ENCODE results near the gene MGLL.

The MGLL gene

DNA sequence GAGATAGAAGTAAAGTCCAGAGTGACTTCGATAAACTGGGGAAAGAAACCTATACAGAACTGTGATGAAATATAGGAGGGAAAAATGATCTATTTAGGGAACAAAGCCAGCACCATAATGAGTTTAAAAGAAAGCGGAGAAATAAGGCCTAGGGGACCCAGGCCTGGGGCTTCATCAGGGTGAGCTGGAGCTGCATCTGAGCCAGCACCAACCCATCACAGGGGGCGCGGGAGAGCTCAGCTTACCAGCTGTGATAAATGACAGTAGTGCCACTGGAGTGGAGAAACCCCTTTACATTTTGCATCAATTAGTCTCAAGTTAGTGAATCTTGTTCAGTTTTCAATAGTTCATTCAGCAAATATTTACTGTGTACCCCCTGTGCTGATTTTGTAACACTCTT, 172.1 kb downstream of the MGLL start:
- no peak overlapping the region for H2AFZ ChIP-seq (ENCODE audit: insufficient read depth, low read length, poor library complexity)
- no peak for DNase-seq
- H3K36me3 ChIP-seq (ENCODE audit: control insufficient read depth in 1 of 2, insufficient read depth in 2 of 2, low read length in 2 of 2): no peaks in the 10 kb centered on the region
- H3K27me3 ChIP-seq (ENCODE audit: insufficient read depth, low read length): no peaks in the 10 kb centered on the region
- H3K27ac ChIP-seq (ENCODE audit: low read depth, low read length): no peak overlapping the region
- no peak overlapping the region for H3K4me3 ChIP-seq (ENCODE audit: low read depth, low read length)
- H2BK12ac ChIP-seq (ENCODE audit: low read length): no peak overlapping the region
- no peaks in the 10 kb centered on the region for H3K79me1 ChIP-seq (ENCODE audit: low read length)
- H3K14ac ChIP-seq (ENCODE audit: low read length): no peak overlapping the region
- H3K9ac ChIP-seq (ENCODE audit: low read length): no peak overlapping the region
- no peak overlapping the region for H3K18ac ChIP-seq (ENCODE audit: low read length)
- H2BK5ac ChIP-seq (ENCODE audit: low read depth, low read length, poor library complexity): no peak overlapping the region
- no peak overlapping the region for H2BK120ac ChIP-seq (ENCODE audit: insufficient read depth, low read length, poor library complexity)
- no peaks in the 10 kb centered on the region for H3K4me1 ChIP-seq (ENCODE audit: control insufficient read depth in 1 of 2, insufficient read depth in 2 of 2, low read length in 2 of 2)
- no CpG with 5 or more reads among the region's 4 CpGs for WGBS (ENCODE audit: extremely low coverage, insufficient coverage, insufficient read length)
- no peaks in the 10 kb centered on the region for H3K9me3 ChIP-seq (ENCODE audit: insufficient read depth, low read depth, low read length)
- no peak overlapping the region for H4K91ac ChIP-seq (ENCODE audit: low read depth, low read length)
- H2AK5ac ChIP-seq (ENCODE audit: low read length): no peak overlapping the region
- H3K4ac ChIP-seq (ENCODE audit: low read depth, low read length): no peak overlapping the region
- no peaks in the 10 kb centered on the region for H3K79me2 ChIP-seq (ENCODE audit: control insufficient read depth, insufficient read depth, low read length, poor library complexity)
- no peak overlapping the region for H3K4me2 ChIP-seq (ENCODE audit: low read length)
- H4K12ac ChIP-seq (ENCODE audit: low read depth, low read length): no peak overlapping the region
- H4K8ac ChIP-seq (ENCODE audit: low read depth, low read length): no peak overlapping the region
- H3K23ac ChIP-seq (ENCODE audit: low read length): no peak overlapping the region

DNA sequence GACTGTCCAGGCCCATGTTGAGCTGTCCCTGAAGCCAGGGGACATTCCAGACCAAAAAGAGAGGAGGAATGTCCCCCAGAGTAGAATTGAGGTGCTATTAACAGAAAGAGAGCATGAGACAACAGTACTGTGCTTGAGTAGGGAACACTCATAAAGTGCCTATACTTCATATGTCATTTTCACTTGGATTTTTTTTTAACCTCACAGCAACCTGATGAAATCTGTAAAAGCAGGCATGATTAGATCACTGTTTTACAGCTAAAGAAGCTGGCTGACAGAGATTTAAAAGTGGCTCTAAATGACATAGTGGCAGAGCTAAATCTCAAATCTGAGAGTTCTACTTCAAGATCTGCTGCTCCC, 174.5 kb downstream of the MGLL start:
- no peaks in the 10 kb centered on the region for H3K9me3 ChIP-seq (ENCODE audit: insufficient read depth, low read depth, low read length)
- no peaks in the 10 kb centered on the region for H3K79me2 ChIP-seq (ENCODE audit: control insufficient read depth, insufficient read depth, low read length, poor library complexity)
- no peak overlapping the region for H3K9ac ChIP-seq (ENCODE audit: low read length)
- H2BK5ac ChIP-seq (ENCODE audit: low read depth, low read length, poor library complexity): no peak overlapping the region
- no peak overlapping the region for H4K12ac ChIP-seq (ENCODE audit: low read depth, low read length)
- no peak overlapping the region for H3K23ac ChIP-seq (ENCODE audit: low read length)
- H3K4me3 ChIP-seq (ENCODE audit: low read depth, low read length): no peak overlapping the region
- H4K91ac ChIP-seq (ENCODE audit: low read depth, low read length): no peak overlapping the region
- no peaks in the 10 kb centered on the region for H3K36me3 ChIP-seq (ENCODE audit: control insufficient read depth in 1 of 2, insufficient read depth in 2 of 2, low read length in 2 of 2)
- H3K27ac ChIP-seq (ENCODE audit: low read depth, low read length): no peak overlapping the region
- no peak overlapping the region for H3K4me2 ChIP-seq (ENCODE audit: low read length)
- H3K14ac ChIP-seq (ENCODE audit: low read length): no peak overlapping the region
- H3K4ac ChIP-seq (ENCODE audit: low read depth, low read length): no peak overlapping the region
- no peak overlapping the region for H2BK120ac ChIP-seq (ENCODE audit: insufficient read depth, low read length, poor library complexity)
- no peak for DNase-seq
- H3K18ac ChIP-seq (ENCODE audit: low read length): no peak overlapping the region
- H3K4me1 ChIP-seq (ENCODE audit: control insufficient read depth in 1 of 2, insufficient read depth in 2 of 2, low read length in 2 of 2): no peaks in the 10 kb centered on the region
- no peak overlapping the region for H2AK5ac ChIP-seq (ENCODE audit: low read length)
- H2BK12ac ChIP-seq (ENCODE audit: low read length): no peak overlapping the region
- no peaks in the 10 kb centered on the region for H3K79me1 ChIP-seq (ENCODE audit: low read length)
- H3K27me3 ChIP-seq (ENCODE audit: insufficient read depth, low read length): no peaks in the 10 kb centered on the region
- H4K8ac ChIP-seq (ENCODE audit: low read depth, low read length): no peak overlapping the region
- H2AFZ ChIP-seq (ENCODE audit: insufficient read depth, low read length, poor library complexity): no peak overlapping the region

DNA sequence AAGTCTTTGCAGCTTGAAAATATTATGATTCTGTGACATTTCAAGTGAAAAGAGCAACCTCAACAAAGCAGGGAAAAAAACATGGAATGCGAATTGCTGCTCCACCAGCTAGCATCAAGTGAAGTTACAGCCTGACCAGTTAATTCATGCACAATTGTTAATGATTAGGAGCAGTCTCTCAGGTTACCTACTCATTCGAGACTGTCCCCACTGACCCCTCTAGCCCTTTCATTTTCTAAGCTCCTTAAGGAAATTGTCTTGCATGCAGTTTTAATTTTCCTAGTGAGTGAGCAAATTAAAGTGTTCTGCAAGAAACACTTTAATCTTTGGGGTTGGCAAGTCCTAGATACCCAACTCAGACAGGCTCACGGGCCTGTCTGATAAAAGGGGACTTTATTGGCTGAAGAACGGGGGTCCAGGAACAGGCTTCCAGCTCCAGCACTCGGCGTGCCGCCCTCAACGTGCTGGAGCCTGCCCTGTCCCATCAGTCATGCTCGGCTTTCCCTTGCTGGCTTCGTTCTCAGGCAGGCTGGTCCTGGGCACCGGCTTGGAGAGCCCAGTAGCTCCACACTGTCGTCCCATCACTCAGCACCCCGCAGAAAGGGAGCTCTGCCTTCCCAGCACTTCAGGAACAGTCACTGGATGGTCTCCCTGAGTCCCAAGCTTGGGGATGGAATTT, 175.0 kb downstream of the MGLL start:
- no peak overlapping the region for H3K4me2 ChIP-seq (ENCODE audit: low read length)
- H2AK5ac ChIP-seq (ENCODE audit: low read length): peak overlapping the region; percentile 62
- H3K4ac ChIP-seq (ENCODE audit: low read depth, low read length): no peak overlapping the region
- H2BK120ac ChIP-seq (ENCODE audit: insufficient read depth, low read length, poor library complexity): no peak overlapping the region
- no peak for DNase-seq
- no peak overlapping the region for H2BK5ac ChIP-seq (ENCODE audit: low read depth, low read length, poor library complexity)
- no peak overlapping the region for H3K18ac ChIP-seq (ENCODE audit: low read length)
- H3K36me3 ChIP-seq (ENCODE audit: control insufficient read depth in 1 of 2, insufficient read depth in 2 of 2, low read length in 2 of 2): no peaks in the 10 kb centered on the region
- no peak overlapping the region for H3K27ac ChIP-seq (ENCODE audit: low read depth, low read length)
- no peak overlapping the region for H3K9ac ChIP-seq (ENCODE audit: low read length)
- H3K4me1 ChIP-seq (ENCODE audit: control insufficient read depth in 1 of 2, insufficient read depth in 2 of 2, low read length in 2 of 2): no peaks in the 10 kb centered on the region
- H4K12ac ChIP-seq (ENCODE audit: low read depth, low read length): no peak overlapping the region
- H4K91ac ChIP-seq (ENCODE audit: low read depth, low read length): no peak overlapping the region
- no CpG with 5 or more reads among the region's 13 CpGs for WGBS (ENCODE audit: extremely low coverage, insufficient coverage, insufficient read length)
- no peak overlapping the region for H2BK12ac ChIP-seq (ENCODE audit: low read length)
- no peaks in the 10 kb centered on the region for H3K27me3 ChIP-seq (ENCODE audit: insufficient read depth, low read length)
- H2AFZ ChIP-seq (ENCODE audit: insufficient read depth, low read length, poor library complexity): no peak overlapping the region
- H3K79me1 ChIP-seq (ENCODE audit: low read length): no peaks in the 10 kb centered on the region
- no peaks in the 10 kb centered on the region for H3K79me2 ChIP-seq (ENCODE audit: control insufficient read depth, insufficient read depth, low read length, poor library complexity)
- no peaks in the 10 kb centered on the region for H3K9me3 ChIP-seq (ENCODE audit: insufficient read depth, low read depth, low read length)
- H3K4me3 ChIP-seq (ENCODE audit: low read depth, low read length): no peak overlapping the region
- no peak overlapping the region for H3K23ac ChIP-seq (ENCODE audit: low read length)
- H4K8ac ChIP-seq (ENCODE audit: low read depth, low read length): no peak overlapping the region
- H3K14ac ChIP-seq (ENCODE audit: low read length): no peak overlapping the region

DNA sequence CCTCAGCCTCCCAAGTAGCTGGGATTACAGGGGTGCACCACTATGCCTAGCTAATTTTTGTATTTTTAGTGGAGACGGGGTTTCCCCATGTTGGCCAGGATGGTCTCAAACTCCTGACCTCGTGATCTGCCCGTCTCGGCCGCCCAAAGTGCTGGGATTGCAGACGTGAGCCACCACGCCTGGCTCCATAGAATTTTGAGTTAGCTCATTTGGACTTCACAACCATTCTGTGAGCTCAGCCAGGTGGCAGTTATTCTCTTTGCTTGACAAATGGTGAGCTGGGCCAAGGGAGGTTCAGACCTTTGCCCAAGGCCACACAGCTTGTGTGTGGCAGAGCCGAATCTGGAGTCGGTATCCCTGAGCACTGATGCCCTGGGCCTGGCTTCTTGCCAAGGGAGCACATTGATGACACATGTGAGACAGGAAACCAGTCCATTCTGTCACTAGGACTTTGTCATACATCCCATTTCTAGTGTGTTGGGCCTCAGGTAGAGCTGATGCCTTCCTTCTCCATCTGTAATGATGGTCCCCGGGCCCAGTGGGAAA, 175.7 kb downstream of the MGLL start:
- H3K79me1 ChIP-seq (ENCODE audit: low read length): no peaks in the 10 kb centered on the region
- H2BK5ac ChIP-seq (ENCODE audit: low read depth, low read length, poor library complexity): no peak overlapping the region
- no peak overlapping the region for H4K91ac ChIP-seq (ENCODE audit: low read depth, low read length)
- H3K4me2 ChIP-seq (ENCODE audit: low read length): no peak overlapping the region
- no peaks in the 10 kb centered on the region for H3K36me3 ChIP-seq (ENCODE audit: control insufficient read depth in 1 of 2, insufficient read depth in 2 of 2, low read length in 2 of 2)
- no peak overlapping the region for H3K23ac ChIP-seq (ENCODE audit: low read length)
- no peaks in the 10 kb centered on the region for H3K4me1 ChIP-seq (ENCODE audit: control insufficient read depth in 1 of 2, insufficient read depth in 2 of 2, low read length in 2 of 2)
- H4K12ac ChIP-seq (ENCODE audit: low read depth, low read length): no peak overlapping the region
- no peaks in the 10 kb centered on the region for H3K79me2 ChIP-seq (ENCODE audit: control insufficient read depth, insufficient read depth, low read length, poor library complexity)
- H2BK120ac ChIP-seq (ENCODE audit: insufficient read depth, low read length, poor library complexity): no peak overlapping the region
- H3K18ac ChIP-seq (ENCODE audit: low read length): no peak overlapping the region
- H4K8ac ChIP-seq (ENCODE audit: low read depth, low read length): no peak overlapping the region
- H3K27me3 ChIP-seq (ENCODE audit: insufficient read depth, low read length): no peaks in the 10 kb centered on the region
- no peak overlapping the region for H2AFZ ChIP-seq (ENCODE audit: insufficient read depth, low read length, poor library complexity)
- H3K4ac ChIP-seq (ENCODE audit: low read depth, low read length): no peak overlapping the region
- DNase-seq: no peak
- H3K9ac ChIP-seq (ENCODE audit: low read length): no peak overlapping the region
- no peaks in the 10 kb centered on the region for H3K9me3 ChIP-seq (ENCODE audit: insufficient read depth, low read depth, low read length)
- H2AK5ac ChIP-seq (ENCODE audit: low read length): no peak overlapping the region
- H2BK12ac ChIP-seq (ENCODE audit: low read length): no peak overlapping the region
- H3K27ac ChIP-seq (ENCODE audit: low read depth, low read length): no peak overlapping the region
- H3K14ac ChIP-seq (ENCODE audit: low read length): no peak overlapping the region
- WGBS (ENCODE audit: extremely low coverage, insufficient coverage, insufficient read length): no CpG with 5 or more reads among the region's 10 CpGs
- no peak overlapping the region for H3K4me3 ChIP-seq (ENCODE audit: low read depth, low read length)

All from trophoblast cell (in vitro differentiated cells and primary cell).